Glomerular visceral epithelial cell (primary cell): Measurements from ENCODE around the gene SIGLEC1.

Source experiments
- DNase-seq: peaks from one replicate; pipeline ENCODE4 v3.0.0-alpha.2; 2016; ENCODE audit errors: extremely low spot score

The SIGLEC1 gene

DNA sequence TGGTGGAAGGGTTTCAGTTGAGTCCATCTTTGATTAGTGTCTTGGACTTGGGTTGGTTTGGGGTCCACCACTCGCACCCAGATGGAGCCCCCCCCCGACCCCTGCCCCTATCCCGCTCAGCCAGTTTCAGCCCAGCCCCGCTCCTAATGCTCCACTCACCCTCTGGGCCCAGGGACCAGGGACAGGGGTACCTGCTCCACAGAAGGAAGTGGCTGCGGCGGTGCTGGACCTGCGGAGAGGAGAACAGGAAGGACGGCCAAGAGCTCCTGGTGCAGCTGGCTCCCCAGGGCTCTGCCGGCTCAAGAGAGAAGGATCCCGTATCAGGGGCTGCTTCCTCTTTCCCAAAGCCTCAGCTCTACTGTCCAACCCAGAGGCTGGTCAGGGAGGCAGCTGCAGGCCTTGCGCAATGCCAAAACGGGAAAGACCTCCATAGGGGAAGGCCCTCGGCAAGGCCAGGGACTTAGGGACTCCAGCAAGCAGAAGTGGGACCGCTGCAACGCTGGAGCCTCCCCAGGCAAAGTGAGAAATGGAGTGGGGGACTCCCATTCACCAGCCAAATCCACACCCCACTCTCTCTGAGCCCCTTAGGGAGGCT, at the start of gene SIGLEC1:
Gene SIGLEC1 (minus strand): TSS at position 322 of the 595 bp plus-strand sequence. CDS start 5,472 bp downstream, outside the sequence.
- no peak for DNase-seq

DNA sequence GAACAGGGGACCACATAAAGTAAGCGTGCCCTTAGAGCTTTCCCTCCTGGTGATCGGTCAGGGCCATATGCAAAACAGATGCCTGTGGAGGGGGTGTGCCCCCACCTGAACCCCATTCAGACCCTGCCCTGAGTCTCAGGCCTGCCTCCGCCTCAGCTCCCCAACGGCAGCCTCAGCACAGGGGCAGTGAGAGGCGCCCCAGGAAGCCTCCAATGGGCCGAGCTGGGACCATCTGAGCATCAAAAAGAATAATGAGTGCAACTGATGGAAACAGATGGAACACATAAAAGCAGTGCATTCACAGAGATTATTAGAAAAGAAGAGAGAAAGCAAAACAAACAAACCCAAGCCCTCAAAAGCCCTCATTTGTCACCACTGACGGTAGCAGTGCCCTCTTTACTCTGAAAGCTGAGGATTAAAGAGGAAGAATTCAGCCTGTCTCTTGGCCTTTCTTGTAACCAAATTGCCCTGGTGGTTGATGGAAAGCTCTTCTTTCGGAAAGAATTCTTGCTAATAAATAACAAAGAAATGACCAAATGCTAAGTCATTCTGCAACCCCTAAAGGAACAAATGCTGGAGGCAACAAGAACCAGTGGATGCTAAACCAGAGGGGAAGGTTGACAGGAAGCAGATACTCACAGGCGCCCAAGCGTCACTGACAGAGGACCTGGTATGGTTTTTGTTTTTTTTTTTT, 48.4 kb upstream of the SIGLEC1 start:
- DNase-seq = no peak

DNA sequence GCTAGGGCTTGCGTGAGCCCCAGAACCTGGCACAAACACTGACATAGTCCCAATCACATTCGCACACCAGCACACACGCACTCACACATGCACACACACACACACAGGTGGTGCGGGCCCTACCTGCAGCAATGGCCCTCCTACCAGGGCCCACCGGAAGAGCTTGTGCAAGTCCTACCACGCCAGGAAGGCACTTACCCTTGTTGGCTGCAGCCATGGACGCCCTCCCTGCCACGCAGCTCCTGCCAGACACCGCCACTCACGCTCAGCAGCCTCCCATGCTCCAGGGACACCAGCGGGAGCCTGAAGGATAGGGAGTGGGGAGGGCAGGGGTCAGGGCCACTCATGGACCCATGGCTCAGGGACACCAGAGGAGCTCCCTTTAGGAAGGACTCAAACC, 47.5 kb upstream of the SIGLEC1 start:
- DNase-seq = no peak

DNA sequence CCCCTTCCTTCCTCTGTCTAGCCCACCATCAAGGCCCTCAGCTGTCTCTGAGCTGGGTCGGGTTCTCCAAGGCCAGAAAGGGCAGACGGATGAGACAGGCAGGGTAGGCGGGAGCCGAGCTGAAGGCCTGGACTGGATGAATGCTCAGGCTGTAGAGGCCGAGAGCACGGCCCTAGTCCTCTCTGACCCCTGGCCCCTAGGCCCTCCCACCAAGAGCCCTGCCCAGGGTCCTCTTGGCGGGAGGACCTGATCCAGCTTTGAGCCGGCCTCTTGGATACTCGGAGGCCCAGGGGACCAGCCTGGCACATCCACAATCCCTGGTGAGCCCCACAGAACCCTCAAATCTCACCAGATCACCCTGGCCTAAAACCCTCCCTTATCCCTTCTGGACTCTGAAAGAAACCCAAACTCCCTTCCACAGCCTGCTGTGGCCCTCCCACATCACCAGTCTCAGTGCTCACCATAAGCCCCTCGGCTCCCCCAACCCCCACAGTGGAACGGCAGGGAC, 47.0 kb upstream of the SIGLEC1 start:
- no peak for DNase-seq

DNA sequence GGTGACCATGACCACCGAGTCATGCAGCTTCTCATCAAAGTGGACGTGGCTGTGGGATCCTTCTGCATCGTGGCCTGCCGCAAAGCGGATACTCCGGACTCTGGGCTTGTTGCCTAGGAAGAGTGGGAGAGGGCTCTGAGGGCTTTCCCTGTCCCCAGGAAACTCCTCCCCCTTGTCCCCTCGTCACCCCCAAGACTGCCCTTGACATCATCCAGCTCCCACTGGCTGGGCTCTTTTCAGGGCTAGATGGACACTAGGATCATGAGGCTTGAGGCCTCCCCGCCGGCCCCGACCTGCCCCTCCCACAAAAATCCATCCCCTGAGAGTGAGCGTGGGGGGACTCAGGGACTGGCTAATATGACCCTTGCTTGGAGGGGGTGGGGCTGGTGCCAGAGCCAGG, 46.2 kb upstream of the SIGLEC1 start:
- DNase-seq = no peak

DNA sequence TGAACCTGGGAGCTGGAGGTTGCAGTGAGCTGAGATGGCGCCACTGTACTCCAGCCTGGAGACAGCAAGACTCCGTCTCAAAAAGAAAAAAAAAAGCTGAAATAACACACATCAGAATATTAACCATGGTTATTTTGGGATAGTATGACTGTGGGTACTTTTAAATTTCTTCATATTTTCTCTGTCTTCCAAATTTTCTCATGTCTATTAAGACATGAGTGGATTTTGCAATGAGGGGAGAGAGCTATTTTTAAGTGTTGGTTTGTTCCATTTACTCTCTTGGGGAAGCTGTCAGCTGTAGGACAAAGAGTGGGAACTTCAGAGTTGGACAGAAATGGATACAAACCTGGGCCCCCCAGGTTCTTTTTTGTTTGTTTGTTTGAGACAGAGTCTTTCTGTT, 44.9 kb upstream of the SIGLEC1 start:
- DNase-seq = no peak

DNA sequence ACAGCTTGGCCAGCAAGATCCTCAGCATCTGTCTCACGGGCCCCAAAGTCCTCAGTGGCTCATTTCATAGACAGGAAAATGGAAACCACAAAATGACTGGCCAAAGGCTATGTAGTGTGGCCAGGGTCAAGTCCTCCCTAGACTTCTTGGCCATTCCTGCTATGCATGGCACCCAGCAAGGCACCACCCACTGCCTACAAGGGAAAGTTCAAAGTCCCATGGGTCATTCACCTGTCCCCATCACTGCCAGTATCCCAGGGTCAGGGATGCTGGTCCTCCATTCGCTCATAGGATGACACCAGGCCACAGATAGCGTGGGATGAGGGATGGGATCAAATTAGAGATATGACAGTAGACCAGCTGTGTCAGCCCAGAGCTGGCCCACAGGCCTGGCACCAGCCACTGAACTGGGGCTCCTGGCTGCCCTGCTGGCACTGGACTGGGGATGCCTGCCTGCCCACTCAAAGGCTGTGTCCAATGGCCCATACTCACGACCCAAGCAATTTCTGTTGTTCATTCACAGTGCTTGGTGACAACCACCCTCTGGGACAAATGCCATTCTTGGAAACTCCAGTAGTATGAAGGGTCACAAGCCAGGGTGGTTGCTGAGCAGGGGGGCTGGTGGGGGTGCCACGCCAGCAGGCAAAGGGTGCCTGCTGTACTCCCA, 43.5 kb upstream of the SIGLEC1 start:
- DNase-seq = no peak

DNA sequence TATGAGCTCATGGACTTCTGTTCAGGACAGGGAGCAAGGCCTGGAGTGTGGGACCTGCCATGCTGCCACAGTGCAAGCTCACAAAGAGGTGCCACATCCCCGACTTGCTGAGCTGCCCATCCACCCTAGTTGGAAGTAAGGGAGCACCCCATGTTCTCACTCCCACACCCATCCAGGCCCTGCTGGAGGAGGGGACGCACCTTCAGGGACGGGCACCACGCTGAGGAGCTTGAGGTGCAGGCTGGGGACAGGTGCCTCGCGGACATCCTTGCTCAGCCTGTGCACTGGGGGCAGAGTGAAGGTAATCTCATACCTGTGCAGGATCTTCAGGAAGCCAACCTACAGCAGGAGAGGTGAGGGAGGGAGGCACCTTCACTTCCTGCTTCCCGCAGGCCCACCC, 42.9 kb upstream of the SIGLEC1 start:
- DNase-seq = no peak

DNA sequence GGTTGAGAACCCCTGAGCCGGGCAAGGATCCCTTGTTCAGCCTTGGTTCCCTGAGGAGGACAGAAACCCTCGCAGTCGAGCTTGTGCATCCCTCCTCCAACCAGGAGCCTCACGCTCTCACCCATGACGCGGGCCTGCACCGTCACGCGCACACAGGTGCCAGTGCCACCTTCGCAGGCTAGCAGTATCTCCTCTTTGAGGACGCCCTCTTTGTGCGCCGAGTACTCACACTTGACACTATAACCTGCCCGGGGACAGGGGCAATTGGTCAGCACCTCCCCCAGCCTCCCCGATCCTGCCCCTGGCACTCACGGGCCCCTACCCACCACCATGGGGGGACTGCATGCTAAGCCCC, 41.9 kb upstream of the SIGLEC1 start:
- no peak for DNase-seq

DNA sequence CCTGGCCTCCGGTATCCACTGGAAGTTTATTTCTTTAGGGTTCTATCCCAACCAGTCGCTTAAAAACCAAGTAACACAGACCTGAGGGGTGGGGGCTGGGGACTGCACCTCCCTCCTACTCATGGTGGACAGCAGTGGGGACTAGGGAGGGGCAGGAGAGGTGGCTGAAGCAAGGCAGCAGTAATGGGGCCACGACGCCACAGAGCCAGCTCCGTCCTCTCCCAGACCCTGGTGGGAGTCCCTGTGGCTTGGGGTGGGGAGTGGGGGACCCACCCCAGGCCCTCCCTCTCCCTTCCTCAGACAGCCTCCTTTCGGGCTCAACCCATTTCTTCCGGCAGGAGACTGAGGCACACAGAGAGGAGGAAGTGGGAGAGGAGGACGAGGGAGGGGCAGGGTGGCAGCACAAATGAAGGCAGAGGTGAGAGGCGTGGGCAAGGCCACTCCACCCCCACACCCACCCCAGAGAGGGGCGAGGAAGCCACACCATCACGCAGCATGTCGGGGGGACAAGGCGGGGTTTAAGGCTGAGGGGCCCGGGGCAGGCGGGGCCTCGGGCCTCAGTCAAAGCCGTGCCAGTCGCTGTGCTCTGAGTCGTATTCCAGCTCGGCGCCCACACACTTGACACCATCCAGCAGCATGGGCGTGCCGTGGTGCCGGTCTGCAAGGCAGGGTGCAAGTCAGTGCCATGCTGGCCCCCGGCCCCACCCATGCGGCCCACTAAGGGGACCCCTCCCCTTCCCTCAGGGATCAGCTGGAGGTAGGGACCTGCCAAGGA, 41.3 kb upstream of the SIGLEC1 start:
- DNase-seq = no peak

DNA sequence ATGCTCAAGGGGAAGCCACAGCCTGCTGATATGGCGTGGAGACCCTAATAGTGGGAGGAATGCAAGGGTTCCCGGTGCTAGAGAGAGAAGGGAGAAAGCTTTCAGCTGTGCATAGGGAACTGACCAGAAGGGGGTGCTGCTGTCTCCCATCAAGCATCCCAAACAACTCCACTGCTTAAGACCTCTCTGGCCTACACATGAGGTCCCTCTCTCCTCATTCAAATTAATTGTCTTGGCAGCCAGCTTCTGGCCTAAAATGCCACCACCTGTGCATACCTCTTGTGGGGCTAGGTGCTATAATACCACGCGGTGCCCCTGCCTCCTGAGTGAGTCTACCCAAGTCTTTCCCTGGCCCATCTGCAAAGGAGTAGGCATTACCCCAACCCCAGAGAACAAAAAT, 40.7 kb upstream of the SIGLEC1 start:
- peak; percentile 63 for DNase-seq

DNA sequence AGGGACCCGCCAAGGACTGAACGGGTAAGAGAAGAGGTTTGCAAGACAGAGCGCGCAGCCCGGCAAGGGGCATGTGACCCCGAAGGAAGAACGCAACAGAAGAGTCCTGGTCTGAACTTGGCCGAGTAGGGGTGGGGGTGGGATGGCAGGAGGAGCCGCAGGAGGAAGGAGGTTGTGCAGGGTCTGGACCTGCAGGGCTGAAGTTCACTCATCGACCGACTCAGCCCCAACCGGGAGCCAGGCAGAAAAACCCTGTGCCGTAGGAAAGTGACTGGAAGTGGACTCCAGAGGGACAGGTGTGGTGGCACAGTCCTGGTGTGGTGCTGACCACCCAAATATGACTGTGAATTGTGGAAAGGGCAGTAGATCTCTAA, 40.0 kb upstream of the SIGLEC1 start:
- no peak for DNase-seq

DNA sequence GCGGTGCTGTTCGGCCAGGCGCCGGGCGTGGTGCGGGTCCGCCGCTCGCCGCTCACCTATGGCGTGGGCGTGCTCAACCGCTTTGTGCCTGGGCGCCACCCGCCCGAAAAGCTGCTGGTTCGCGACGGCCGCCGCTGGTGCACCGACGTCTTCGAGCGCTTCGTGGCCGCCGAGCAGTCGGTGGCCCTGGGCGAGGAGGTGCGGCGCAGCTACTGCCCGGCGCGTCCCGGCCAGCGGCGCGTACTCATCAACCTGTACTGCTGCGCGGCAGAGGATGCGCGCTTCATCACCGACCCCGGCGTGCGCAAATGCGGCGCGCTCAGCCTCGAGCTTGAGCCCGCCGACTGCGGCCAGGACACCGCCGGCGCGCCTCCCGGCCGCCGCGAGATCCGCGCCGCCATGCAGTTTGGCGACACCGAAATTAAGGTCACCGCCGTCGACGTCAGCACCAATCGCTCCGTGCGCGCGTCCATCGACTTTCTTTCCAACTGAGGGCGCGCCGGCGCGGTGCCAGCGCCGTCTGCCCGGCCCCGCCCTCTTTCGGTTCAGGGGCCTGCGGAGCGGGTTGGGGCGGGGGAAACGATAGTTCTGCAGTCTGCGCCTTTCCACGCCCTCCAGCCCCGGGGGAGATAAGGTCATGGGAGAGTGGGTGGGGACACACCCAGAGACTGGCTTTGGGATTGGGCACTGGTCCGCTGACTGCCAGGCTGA, 39.4 kb upstream of the SIGLEC1 start:
- no peak for DNase-seq

DNA sequence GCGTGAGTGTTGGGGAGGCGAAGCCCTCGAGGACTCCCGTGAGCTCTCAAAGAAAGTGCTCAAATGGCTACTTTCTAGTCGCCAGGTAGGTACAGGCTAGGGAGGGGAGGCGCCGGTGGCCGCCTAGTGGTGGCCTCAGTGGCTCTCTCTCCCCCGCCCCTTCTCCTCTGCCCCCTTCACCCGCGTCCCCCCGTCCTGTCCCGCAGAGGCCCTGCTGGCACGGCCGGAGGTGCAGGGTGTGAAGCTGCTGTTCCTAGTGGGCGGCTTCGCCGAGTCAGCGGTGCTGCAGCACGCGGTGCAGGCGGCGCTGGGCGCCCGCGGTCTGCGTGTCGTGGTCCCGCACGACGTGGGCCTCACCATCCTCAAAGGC, 38.9 kb upstream of the SIGLEC1 start:
- no peak for DNase-seq

DNA sequence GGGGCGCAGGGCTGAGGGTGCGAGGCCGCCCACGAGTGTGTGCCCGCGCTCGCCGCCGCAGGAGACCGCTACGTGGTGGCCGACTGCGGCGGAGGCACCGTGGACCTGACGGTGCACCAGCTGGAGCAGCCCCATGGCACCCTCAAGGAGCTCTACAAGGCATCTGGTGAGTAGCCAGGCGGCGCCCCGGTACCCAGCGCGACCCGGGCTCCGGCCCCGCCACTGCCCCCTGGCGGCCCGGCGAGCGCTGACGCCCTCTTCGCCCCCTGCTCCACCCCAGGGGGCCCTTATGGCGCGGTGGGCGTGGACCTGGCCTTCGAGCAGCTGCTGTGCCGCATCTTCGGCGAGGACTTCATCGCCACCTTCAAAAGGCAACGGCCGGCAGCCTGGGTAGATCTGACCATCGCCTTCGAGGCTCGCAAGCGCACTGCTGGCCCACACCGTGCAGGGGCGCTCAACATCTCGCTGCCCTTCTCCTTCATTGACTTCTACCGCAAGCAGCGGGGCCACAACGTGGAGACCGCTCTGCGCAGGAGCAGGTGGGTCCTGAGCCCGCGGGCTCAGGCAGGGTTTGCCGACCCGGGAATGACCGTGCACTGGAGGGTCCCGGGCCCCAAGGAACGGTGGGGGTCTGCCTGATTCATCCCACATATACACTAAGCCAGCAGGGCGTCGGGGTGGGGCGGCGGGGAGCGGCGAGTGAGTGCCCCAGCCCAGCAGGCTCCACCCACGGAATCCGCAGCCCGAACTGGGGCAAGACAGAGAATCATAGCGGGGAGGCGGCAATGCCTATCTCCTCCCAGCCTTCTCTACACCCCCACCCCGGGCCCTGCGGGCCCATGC, 37.5 kb upstream of the SIGLEC1 start:
- peak; percentile 66 for DNase-seq

DNA sequence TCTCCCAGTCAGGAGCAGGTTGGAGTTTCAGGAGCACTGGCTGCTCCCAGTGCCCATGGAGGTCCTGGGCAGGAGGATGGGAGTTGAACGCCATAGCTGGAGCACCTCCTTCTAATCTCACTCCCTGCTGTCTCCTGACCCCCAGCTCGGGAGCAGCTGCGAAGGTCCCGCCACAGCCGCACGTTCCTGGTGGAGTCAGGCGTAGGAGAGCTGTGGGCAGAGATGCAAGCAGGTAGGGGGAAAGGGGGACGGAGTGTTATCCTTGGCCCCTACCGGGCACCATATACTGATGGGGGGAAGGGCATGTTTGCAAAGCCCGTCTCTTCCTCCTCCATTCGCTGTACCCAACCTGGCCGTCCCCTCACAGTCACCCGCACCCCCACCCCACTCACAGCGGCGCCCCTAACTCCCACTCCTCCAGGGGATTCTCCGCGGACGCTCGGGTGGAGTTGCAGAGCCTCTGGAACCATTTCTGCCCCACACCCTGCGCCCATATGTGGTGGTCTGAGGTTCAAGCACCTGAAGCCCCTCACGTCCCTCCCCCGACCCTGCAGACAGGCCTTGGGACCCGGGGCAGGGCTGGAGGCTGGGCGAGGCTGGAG, 36.8 kb upstream of the SIGLEC1 start:
- no peak for DNase-seq

DNA sequence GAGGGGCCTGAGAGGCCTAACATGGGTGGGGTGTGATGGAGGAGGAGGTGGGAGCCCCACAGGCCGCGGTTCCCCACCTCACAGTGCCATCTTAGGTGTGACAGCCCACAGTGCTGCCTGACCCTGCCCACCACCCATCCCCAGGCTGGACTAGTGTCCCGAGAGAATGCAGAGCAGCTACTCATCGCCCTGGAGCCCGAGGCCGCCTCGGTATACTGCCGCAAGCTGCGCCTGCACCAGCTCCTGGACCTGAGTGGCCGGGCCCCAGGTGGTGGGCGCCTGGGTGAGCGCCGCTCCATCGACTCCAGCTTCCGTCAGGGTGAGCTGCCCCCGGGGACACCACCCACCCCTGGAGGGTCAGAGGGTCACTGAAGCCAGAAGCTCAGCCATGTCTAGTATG, 35.7 kb upstream of the SIGLEC1 start:
- DNase-seq = no peak

DNA sequence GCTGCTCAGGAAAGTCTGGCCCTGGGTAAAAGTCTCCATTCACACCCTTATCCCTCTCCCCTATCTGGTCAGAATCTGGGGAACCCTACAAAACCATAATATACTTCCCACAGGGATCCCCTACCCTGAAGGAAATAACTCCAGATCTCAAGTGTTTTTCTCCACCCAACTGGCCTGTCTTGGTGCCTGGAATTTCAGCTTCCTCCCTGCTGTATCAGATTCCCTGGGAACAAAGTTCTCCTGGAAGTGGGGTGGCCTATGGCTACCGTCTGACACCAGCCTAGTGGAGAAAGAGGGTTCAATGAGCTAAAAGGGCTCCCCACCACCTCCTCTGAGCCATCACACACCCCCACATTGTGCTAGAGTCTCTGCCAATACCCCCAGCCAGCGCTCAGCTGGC, 35.1 kb upstream of the SIGLEC1 start:
- DNase-seq = no peak

DNA sequence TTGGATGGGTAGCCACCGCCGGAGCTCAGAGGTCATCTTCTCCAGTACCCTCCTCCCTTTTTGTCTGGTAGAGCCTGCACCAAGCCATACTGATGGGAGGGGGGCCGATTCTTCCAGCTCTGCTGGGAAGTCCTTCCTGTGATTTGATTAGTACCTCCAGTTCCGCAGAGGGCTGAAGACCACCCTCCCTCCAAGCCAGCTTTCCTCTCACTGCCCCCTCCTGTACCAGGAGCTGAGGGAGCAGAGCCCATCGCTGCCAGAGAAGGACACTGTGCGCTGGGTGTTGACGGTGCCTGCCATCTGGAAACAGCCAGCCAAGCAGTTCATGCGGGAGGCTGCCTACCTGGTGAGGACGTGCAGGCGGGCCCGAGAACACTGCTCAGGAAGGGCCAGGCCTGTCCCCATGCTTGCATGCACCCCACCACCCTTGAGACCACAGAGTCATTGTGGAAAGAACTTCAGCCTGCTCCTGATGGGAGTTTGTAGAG, 33.3 kb upstream of the SIGLEC1 start:
- no peak for DNase-seq
